ENCODE data around the gene WNT4. TPM values are rescaled to one million over a fixed set of nuclear protein-coding genes. Genes with fewer than 3 reads are reported as not detected.

The WNT4 gene
- total RNA-seq, 1 donor from 2014 or later: 1.1 TPM

DNA sequence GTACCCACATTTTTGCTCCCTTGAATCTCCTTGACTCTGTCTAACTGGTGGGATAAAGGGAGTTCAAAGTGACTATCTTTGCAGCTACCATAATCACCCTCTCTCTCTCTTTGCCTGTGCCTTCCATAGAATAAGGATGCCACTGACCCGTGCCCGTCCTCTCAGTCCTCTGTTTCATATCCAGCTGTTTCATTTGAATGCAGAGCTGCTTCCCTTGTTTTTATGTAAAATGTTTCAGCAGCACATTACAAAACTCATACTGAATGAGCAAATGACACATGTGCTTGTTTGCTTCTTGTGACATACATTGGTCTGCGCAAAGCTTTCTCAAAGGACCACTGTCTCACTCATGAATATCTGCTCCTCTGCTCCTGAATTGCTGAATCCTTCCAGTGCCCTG lies 52.0 kb downstream of the WNT4 start:
- H3K36me3 ChIP-seq (ENCODE audit: control insufficient read depth, insufficient read depth, low read length): peaks cover 7% of the 10 kb centered on the region
- FAIRE-seq (no peak), DNase-seq (ENCODE audit: low read depth) (no peak)
- no peaks in the 10 kb centered on the region for H3K27me3 ChIP-seq (ENCODE audit: control insufficient read depth, insufficient read depth, low read length)
- TF ChIP-seq, protein P1, sequence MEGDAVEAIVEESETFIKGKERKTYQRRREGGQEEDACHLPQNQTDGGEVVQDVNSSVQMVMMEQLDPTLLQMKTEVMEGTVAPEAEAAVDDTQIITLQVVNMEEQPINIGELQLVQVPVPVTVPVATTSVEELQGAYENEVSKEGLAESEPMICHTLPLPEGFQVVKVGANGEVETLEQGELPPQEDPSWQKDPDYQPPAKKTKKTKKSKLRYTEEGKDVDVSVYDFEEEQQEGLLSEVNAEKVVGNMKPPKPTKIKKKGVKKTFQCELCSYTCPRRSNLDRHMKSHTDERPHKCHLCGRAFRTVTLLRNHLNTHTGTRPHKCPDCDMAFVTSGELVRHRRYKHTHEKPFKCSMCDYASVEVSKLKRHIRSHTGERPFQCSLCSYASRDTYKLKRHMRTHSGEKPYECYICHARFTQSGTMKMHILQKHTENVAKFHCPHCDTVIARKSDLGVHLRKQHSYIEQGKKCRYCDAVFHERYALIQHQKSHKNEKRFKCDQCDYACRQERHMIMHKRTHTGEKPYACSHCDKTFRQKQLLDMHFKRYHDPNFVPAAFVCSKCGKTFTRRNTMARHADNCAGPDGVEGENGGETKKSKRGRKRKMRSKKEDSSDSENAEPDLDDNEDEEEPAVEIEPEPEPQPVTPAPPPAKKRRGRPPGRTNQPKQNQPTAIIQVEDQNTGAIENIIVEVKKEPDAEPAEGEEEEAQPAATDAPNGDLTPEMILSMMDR (IDR thresholded peaks at IDR 0.05; ENCODE audit: insufficient read depth, low read length, severe bottlenecking): no peak
- H3K4me3 ChIP-seq (ENCODE audit: low read depth, low read length): no peak overlapping the region

DNA sequence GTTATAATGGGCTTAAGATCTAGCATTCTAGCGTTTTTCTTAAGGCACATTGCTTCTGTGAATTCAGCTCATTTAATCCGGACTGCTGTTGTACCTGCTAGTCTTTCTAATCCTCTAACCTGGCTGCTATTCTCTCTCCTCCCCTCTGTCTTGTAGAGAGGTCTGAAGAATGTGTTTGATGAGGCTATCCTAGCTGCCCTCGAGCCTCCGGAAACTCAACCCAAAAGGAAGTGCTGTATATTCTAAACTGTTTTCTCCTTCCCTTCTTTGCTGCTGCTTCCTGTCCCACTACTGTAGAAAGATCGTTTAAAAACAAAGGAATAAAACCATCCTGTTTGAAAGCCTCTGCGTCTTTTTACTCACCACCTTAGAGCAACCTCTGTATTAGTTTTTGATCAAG lies 53.1 kb downstream of the WNT4 start:
- FAIRE-seq: no peak
- H3K36me3 ChIP-seq (ENCODE audit: control insufficient read depth, insufficient read depth, low read length): peaks cover 6% of the 10 kb centered on the region
- H3K4me3 ChIP-seq (ENCODE audit: low read depth, low read length): no peak overlapping the region

DNA sequence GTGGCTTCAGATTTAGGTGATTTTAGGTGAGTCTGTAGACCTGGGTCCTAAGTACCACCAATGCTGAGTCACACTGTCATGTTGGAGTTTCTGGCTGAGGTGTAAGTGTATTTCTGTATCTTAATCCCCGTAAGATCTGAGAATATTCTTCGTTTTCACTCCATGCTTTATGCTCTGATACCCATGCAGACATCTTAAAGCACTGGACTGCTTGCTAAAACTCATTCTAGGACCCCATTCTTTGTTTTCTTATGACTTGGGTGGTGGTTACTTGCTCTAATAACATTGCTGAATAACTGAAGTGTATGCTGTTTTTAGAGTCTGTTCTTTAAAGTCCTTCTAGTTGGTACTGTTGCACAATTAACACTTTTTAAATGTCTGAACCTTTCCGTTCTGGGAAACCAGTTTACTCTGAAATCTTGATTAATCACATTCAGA lies 53.7 kb downstream of the WNT4 start:
- peaks cover 6% of the 10 kb centered on the region for H3K36me3 ChIP-seq (ENCODE audit: control insufficient read depth, insufficient read depth, low read length)
- DNase-seq (ENCODE audit: low read depth): no peak
- no peaks in the 10 kb centered on the region for H3K27me3 ChIP-seq (ENCODE audit: control insufficient read depth, insufficient read depth, low read length)
- no peak overlapping the region for H3K4me3 ChIP-seq (ENCODE audit: low read depth, low read length)
- FAIRE-seq: no peak
- TF ChIP-seq, protein P1 (IDR thresholded peaks at IDR 0.05; ENCODE audit: insufficient read depth, low read length, severe bottlenecking): no peak

More for the DNA sequence above, 53.1 kb downstream of the WNT4 start:
- no peaks in the 10 kb centered on the region for H3K27me3 ChIP-seq (ENCODE audit: control insufficient read depth, insufficient read depth, low read length)
- no peak for DNase-seq (ENCODE audit: low read depth)
- TF ChIP-seq, protein P1 (IDR thresholded peaks at IDR 0.05; ENCODE audit: insufficient read depth, low read length, severe bottlenecking): no peak

DNA sequence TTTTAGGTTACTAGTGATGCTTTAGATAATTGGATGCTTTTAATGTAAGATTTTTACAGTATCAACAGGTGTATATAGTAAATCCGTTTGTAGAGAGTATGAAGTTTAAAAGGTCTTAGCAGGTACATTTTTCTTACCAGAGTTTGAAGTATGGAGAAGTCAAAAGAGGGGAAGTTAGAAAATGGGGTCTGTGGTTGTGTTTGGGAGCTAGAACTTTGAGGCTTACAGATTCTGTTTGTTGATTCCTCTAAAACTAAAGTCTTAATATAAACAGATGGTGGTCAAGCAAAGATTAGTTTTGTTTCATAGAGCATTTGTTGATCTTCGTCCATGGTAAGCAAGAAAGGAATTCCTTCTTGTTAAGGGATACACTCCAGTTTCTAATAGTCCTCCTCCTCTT lies 54.6 kb downstream of the WNT4 start:
- H3K36me3 ChIP-seq (ENCODE audit: control insufficient read depth, insufficient read depth, low read length): peaks cover 6% of the 10 kb centered on the region
- TF ChIP-seq, protein P1 (IDR thresholded peaks at IDR 0.05; ENCODE audit: insufficient read depth, low read length, severe bottlenecking): no peak
- DNase-seq (ENCODE audit: low read depth) (no peak), FAIRE-seq (no peak)
- H3K27me3 ChIP-seq (ENCODE audit: control insufficient read depth, insufficient read depth, low read length): no peaks in the 10 kb centered on the region
- H3K4me3 ChIP-seq (ENCODE audit: low read depth, low read length): no peak overlapping the region

DNA sequence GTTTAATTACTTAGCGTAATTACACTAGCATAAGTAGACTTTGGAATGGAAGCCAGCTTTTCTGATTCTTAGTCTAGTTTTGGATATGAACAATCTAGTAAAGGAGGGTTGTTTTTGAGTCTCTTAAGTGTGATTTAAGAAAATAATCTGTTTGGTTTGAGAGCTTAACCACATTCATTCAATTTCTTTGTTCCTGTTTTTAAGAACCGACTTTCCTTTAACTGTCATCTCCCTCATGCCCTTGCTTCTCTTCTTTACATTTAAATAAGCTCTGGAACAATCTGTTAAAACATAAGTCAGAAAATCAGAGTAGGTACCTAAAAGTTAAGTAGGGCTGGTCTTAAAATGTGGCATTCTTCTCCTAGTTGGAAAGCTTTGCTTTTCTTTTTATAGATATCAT lies 62.7 kb downstream of the WNT4 start:
- H3K27me3 ChIP-seq (ENCODE audit: control insufficient read depth, insufficient read depth, low read length): no peaks in the 10 kb centered on the region
- DNase-seq (ENCODE audit: low read depth) (no peak), FAIRE-seq (no peak)
- TF ChIP-seq, protein P1 (IDR thresholded peaks at IDR 0.05; ENCODE audit: insufficient read depth, low read length, severe bottlenecking): no peak
- H3K36me3 ChIP-seq (ENCODE audit: control insufficient read depth, insufficient read depth, low read length): peaks cover 5% of the 10 kb centered on the region
- no peak overlapping the region for H3K4me3 ChIP-seq (ENCODE audit: low read depth, low read length)

DNA sequence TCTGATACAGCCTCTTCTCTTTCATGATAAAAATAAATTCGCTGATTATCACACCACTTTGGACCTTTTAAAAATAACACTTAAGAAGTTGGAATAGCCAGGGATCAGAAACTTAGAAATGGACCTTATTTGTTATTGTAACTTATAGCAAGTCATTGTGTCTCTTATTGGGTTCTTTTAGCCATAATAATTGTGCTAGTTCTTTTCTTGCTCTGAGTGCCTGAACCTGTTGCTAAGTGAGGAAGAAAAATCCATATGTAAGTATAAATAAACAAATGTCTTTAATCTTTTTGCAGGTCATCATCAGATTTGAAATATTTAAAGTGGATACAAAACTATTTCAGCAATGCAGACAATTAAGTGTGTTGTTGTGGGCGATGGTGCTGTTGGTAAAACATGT lies 64.8 kb downstream of the WNT4 start:
- Histone ChIP-seq H3K27me3 (ENCODE audit: control insufficient read depth, insufficient read depth, low read length) (no peaks in the 10 kb centered on the region), H3K36me3 (ENCODE audit: control insufficient read depth, insufficient read depth, low read length) (peaks cover 8% of the 10 kb centered on the region), H3K4me3 (ENCODE audit: low read depth, low read length) (no peak overlapping the region)
- FAIRE-seq (no peak), DNase-seq (ENCODE audit: low read depth) (no peak)
- TF ChIP-seq, protein P1 (IDR thresholded peaks at IDR 0.05; ENCODE audit: insufficient read depth, low read length, severe bottlenecking): no peak
